Uterus (tissue), 4 donors: ENCODE results near the gene DMP1. TPM values are rescaled to one million over a fixed set of nuclear protein-coding genes. Genes with fewer than 3 reads are reported as not detected.

ENCODE experiments used
- DNase-seq, 2 donors: peaks; one replicate each; pipeline ENCODE4 v3.0.0-alpha.2; 2019 to 2020
- H3K27ac ChIP-seq, 2 donors: fragments of 200-600 bp; sonication (generic); 1 replicate in 1 of 2; 2 replicates in 1 of 2; pipeline ENCODE4 v1.5.1; 2016 to 2018
- H3K27me3 ChIP-seq, 2 donors: fragments of 200-600 bp; sonication (generic); one replicate each; pipeline ENCODE4 v1.5.1; 2018 to 2019; ENCODE audit warnings: control low read depth in 1 of 2
- H3K36me3 ChIP-seq, 2 donors: fragments of 200-600 bp; sonication (generic); one replicate each; pipeline ENCODE4 v1.5.1; 2019; ENCODE audit warnings: control low read depth in 1 of 2
- H3K4me1 ChIP-seq, 2 donors: fragments of 200-600 bp; sonication (generic); one replicate each; pipeline ENCODE4 v1.5.1; 2018 to 2019; ENCODE audit warnings: control low read depth in 1 of 2
- H3K4me3 ChIP-seq, 2 donors: fragments of 200-600 bp; sonication (generic); 1 replicate in 1 of 2; 2 replicates in 1 of 2; pipeline ENCODE4 v1.5.1; 2018 to 2019; ENCODE audit warnings: mild to moderate bottlenecking in 1 of 2
- H3K9me3 ChIP-seq, 2 donors: fragments of 200-600 bp; sonication (generic); one replicate each; pipeline ENCODE4 v1.5.1; 2019; ENCODE audit warnings: control low read depth in 1 of 2
- CTCF ChIP-seq, 4 experiments: fragments of 200-600 bp in 2 of 4; fragments of 450-650 bp in 2 of 4; sonication (generic) in 2 of 4; IDR thresholded peaks; one replicate each; pipeline ENCODE4 v1.5.1; 2016 to 2019; ENCODE audit warnings: antibody characterized with exemption in 4 of 4, mild to moderate bottlenecking in 2 of 4, moderate library complexity in 1 of 4
- POLR2A ChIP-seq, 2 donors: fragments of 450-650 bp; IDR thresholded peaks; one replicate each; pipeline ENCODE4 v1.6.1; 2016; ENCODE audit warnings: antibody characterized with exemption in 2 of 2, mild to moderate bottlenecking in 1 of 2, moderate library complexity in 1 of 2
- intact Hi-C: fragments of 100-400 bp; cut with DNase I; formaldehyde crosslinking; loops from one replicate; pipeline ENCODE4 v1.15.1; 2023; ENCODE audit warnings: low total_unique reads
- total RNA-seq, 4 donors: library from RNA; depleted of rRNA in 3 of 4; stranded (reverse); fragments of >200 nt in 3 of 4; gene quantifications; one replicate each; pipeline versions ENCODE4 v1.1.0 to v1.2.4, GENCODE V29; 2014 to 2023
- donor health status: DM: yes; HTN: yes; CAD: no.

DMP1 gene
- total RNA-seq, 4 donors from 2014 or later, result not detected

GRCh38 chr4:87620086-87620485 is 30.0 kb upstream of the DMP1 start:
- H3K9me3 ChIP-seq, result no peaks in the 10 kb centered on the region
- intact Hi-C loops, result no loop called here
- no peak for DNase-seq
- no peaks in the 10 kb centered on the region for H3K27me3 ChIP-seq
- H3K4me1 ChIP-seq, result no peaks in the 10 kb centered on the region
- no peaks in the 10 kb centered on the region for H3K36me3 ChIP-seq
- TF ChIP-seq POLR2A (IDR thresholded peaks at IDR 0.05) (no peak), CTCF (IDR thresholded peaks at IDR 0.05) (no peak)
- peak overlapping the region; percentile 56 to 63 for H3K27ac ChIP-seq
- no peak overlapping the region for H3K4me3 ChIP-seq

- Histone ChIP-seq H3K4me1 (no peaks in the 10 kb centered on the region), H3K9me3 (no peaks in the 10 kb centered on the region), H3K4me3 (no peak overlapping the region), H3K36me3 (no peaks in the 10 kb centered on the region), H3K27ac (peak overlapping the region; percentile 56 to 63), H3K27me3 (no peaks in the 10 kb centered on the region)
- DNase-seq, result no peak
- intact Hi-C loops, result no loop called here
- TF ChIP-seq POLR2A (IDR thresholded peaks at IDR 0.05), result no peak
- TF ChIP-seq CTCF (IDR thresholded peaks at IDR 0.05), result no peak
Measured at GRCh38 chr4:87620491-87620890, 29.6 kb upstream of the DMP1 start.

- TF ChIP-seq POLR2A (IDR thresholded peaks at IDR 0.05) (no peak), CTCF (IDR thresholded peaks at IDR 0.05) (no peak)
- Histone ChIP-seq H3K36me3 (no peaks in the 10 kb centered on the region), H3K9me3 (no peaks in the 10 kb centered on the region), H3K27me3 (no peaks in the 10 kb centered on the region), H3K27ac (no peak overlapping the region), H3K4me3 (no peak overlapping the region), H3K4me1 (no peaks in the 10 kb centered on the region)
- intact Hi-C loops, result no loop called here
- DNase-seq, result no peak
Measured at GRCh38 chr4:87622303-87622702, 27.8 kb upstream of the DMP1 start.

- TF ChIP-seq POLR2A (IDR thresholded peaks at IDR 0.05) (no peak), CTCF (IDR thresholded peaks at IDR 0.05) (no peak)
- H3K27me3 ChIP-seq, result no peaks in the 10 kb centered on the region
- H3K4me3 ChIP-seq, result no peak overlapping the region
- intact Hi-C loops, result no loop called here
- no peak for DNase-seq
- no peaks in the 10 kb centered on the region for H3K36me3 ChIP-seq
- H3K27ac ChIP-seq, result no peak overlapping the region
- no peaks in the 10 kb centered on the region for H3K4me1 ChIP-seq
- no peaks in the 10 kb centered on the region for H3K9me3 ChIP-seq
Measured at GRCh38 chr4:87624698-87625097, 25.4 kb upstream of the DMP1 start.

- intact Hi-C loops, result no loop called here
Measured at GRCh38 chr4:87631668-87632067, 18.4 kb upstream of the DMP1 start.

More at GRCh38 chr4:87631668-87632067, 18.4 kb upstream of the DMP1 start:
- no peak overlapping the region for H3K4me3 ChIP-seq
- no peaks in the 10 kb centered on the region for H3K4me1 ChIP-seq
- H3K27me3 ChIP-seq, result no peaks in the 10 kb centered on the region
- DNase-seq, result no peak
- TF ChIP-seq CTCF (IDR thresholded peaks at IDR 0.05) (no peak), POLR2A (IDR thresholded peaks at IDR 0.05) (no peak)
- H3K27ac ChIP-seq, result no peak overlapping the region
- no peaks in the 10 kb centered on the region for H3K9me3 ChIP-seq
- H3K36me3 ChIP-seq, result no peaks in the 10 kb centered on the region
